ENCODE measurements around the gene FBXO31. TPM values are rescaled to one million over a fixed set of nuclear protein-coding genes. Genes with fewer than 3 reads are reported as not detected.

Gene FBXO31
- total and polyA plus RNA-seq, 2 of the 13 experiments (the other 11 are each of a cell fraction or from before 2014, with no cell fraction given): 92.4 to 101 TPM

DNA sequence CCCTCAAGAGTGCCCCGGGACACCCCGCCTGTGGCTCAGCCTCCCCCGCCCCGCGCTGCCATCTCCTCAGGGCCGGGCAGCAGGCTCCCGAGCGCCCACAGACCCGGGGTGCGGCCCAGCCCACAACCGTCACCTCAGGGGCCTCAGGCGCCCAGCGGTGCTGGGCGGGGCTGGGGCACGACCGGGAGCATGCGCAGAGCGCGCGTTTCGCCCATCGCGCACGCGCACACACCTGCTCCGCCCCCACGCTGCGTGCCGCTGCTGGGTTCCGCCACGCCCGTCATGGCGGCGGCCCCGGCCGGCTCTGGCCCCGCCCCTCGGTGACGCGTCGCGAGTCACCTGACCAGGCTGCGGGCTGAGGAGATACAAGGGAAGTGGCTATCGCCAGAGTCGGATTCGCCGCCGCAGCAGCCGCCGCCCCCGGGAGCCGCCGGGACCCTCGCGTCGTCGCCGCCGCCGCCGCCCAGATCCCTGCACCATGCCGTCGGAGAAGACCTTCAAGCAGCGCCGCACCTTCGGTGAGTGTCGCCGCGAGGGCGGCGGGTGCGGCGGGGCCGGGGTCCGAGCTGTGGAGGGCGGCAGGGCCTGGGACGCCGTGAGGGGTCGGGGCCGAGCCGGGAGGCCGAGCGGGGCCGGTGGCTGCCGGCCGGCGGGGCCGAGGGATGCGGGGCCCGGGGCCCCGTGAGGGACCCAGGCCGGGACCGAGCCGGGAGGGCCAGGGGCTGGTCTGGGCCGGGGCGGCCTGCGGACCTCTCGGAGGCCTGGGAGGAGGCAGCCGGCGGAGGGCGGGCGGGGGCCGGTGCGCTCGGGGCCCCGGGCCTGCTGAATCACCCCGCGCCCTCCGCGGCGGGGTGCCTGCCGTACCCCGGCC, 8.6 kb upstream of the FBXO31 start, which contains the start of gene MAP1LC3B (continued):
- peak; percentile 77; the same call in 1 of the 2 replicates for TF ChIP-seq ZNF710 (CRISPR knock-in tag; IDR thresholded peaks at IDR 0.05; ENCODE audit: borderline replicate concordance)
- peak; percentile 100 for TF ChIP-seq HOXA9 (CRISPR knock-in tag; IDR thresholded peaks at IDR 0.05; ENCODE audit: borderline replicate concordance)
- 0 out of 2 replicates have a peak, but pooled peaks have one; percentile 10 for TF ChIP-seq RFX3 (CRISPR knock-in tag; IDR thresholded peaks at IDR 0.05)
- TF ChIP-seq ZMAT5 (CRISPR knock-in tag; IDR thresholded peaks at IDR 0.05; ENCODE audit: borderline replicate concordance, low read depth): no peak
- peak; percentile 92 for TF ChIP-seq ZNF883 (CRISPR knock-in tag; IDR thresholded peaks at IDR 0.05; ENCODE audit: not compliant biosample characterization)
- TF ChIP-seq, protein P1, sequence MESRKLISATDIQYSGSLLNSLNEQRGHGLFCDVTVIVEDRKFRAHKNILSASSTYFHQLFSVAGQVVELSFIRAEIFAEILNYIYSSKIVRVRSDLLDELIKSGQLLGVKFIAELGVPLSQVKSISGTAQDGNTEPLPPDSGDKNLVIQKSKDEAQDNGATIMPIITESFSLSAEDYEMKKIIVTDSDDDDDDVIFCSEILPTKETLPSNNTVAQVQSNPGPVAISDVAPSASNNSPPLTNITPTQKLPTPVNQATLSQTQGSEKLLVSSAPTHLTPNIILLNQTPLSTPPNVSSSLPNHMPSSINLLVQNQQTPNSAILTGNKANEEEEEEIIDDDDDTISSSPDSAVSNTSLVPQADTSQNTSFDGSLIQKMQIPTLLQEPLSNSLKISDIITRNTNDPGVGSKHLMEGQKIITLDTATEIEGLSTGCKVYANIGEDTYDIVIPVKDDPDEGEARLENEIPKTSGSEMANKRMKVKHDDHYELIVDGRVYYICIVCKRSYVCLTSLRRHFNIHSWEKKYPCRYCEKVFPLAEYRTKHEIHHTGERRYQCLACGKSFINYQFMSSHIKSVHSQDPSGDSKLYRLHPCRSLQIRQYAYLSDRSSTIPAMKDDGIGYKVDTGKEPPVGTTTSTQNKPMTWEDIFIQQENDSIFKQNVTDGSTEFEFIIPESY (CRISPR knock-in tag; IDR thresholded peaks at IDR 0.05): peak; percentile 67; the same call in 1 of the 2 replicates
- TF ChIP-seq, protein P2, sequence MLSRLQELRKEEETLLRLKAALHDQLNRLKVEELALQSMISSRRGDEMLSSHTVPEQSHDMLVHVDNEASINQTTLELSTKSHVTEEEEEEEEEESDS (CRISPR knock-in tag; IDR thresholded peaks at IDR 0.05; ENCODE audit: borderline replicate concordance): no peak
- peak; percentile 72 for TF ChIP-seq ZNF143 (CRISPR knock-in tag; IDR thresholded peaks at IDR 0.05)
- TF ChIP-seq TEAD3 (CRISPR knock-in tag; optimal IDR thresholded peaks at IDR 0.05; ENCODE audit: borderline replicate concordance): peak; percentile 90
- no peak for TF ChIP-seq ZNF10 (CRISPR knock-in tag; IDR thresholded peaks at IDR 0.05; ENCODE audit: borderline replicate concordance, low read depth)
- TF ChIP-seq, protein P3, sequence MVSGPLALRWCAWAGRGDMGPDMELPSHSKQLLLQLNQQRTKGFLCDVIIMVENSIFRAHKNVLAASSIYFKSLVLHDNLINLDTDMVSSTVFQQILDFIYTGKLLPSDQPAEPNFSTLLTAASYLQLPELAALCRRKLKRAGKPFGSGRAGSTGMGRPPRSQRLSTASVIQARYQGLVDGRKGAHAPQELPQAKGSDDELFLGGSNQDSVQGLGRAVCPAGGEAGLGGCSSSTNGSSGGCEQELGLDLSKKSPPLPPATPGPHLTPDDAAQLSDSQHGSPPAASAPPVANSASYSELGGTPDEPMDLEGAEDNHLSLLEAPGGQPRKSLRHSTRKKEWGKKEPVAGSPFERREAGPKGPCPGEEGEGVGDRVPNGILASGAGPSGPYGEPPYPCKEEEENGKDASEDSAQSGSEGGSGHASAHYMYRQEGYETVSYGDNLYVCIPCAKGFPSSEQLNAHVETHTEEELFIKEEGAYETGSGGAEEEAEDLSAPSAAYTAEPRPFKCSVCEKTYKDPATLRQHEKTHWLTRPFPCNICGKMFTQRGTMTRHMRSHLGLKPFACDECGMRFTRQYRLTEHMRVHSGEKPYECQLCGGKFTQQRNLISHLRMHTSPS (CRISPR knock-in tag; IDR thresholded peaks at IDR 0.05; ENCODE audit: low read depth): no peak
- TF ChIP-seq ZNF24 (IDR thresholded peaks at IDR 0.05): no peak
- TF ChIP-seq NR0B2 (CRISPR knock-in tag; IDR thresholded peaks at IDR 0.05): peak; percentile 33; the same call in 1 of the 2 replicates
- TF ChIP-seq, protein P4, sequence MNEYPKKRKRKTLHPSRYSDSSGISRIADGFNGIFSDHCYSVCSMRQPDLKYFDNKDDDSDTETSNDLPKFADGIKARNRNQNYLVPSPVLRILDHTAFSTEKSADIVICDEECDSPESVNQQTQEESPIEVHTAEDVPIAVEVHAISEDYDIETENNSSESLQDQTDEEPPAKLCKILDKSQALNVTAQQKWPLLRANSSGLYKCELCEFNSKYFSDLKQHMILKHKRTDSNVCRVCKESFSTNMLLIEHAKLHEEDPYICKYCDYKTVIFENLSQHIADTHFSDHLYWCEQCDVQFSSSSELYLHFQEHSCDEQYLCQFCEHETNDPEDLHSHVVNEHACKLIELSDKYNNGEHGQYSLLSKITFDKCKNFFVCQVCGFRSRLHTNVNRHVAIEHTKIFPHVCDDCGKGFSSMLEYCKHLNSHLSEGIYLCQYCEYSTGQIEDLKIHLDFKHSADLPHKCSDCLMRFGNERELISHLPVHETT (CRISPR knock-in tag; conservative IDR thresholded peaks at IDR 0.05): peak; percentile 89
- peak; percentile 65; the same call in 1 of the 2 replicates for TF ChIP-seq NAIF1 (CRISPR knock-in tag; IDR thresholded peaks at IDR 0.05; ENCODE audit: borderline replicate concordance)
- peak; percentile 83; the same call in 1 of the 2 replicates for TF ChIP-seq MLX (CRISPR knock-in tag; IDR thresholded peaks at IDR 0.05)
- peak; percentile 70 for TF ChIP-seq MED8 (CRISPR knock-in tag; IDR thresholded peaks at IDR 0.05; ENCODE audit: insufficient replicate concordance)
- peak; percentile 95 for TF ChIP-seq TARDBP (CRISPR knock-in tag; IDR thresholded peaks at IDR 0.05)

Data from HepG2 (cell line).